SK-N-MC (cell line): Measurements from ENCODE around the gene RCC2.

Source experiments
- FOXP2 ChIP-seq: optimal IDR thresholded peaks from 2 replicates; pipeline ENCODE3; 2011; ENCODE audit warnings: mild to moderate bottlenecking, moderate library complexity; ENCODE audit not compliant: insufficient read depth; ENCODE audit errors: extremely low read length, control extremely low read depth
- POLR2AphosphoS5 ChIP-seq: IDR thresholded peaks from 2 replicates; pipeline ENCODE4 v1.6.1; 2012; ENCODE audit warnings: mild to moderate bottlenecking, low read depth, low read length, borderline replicate concordance

- no peak for TF ChIP-seq POLR2AphosphoS5
- no peak for TF ChIP-seq FOXP2
Measured at GRCh38 chr1:17425806-17426600, 13.5 kb downstream of the RCC2 start.
